ENCODE data around the gene AXDND1. TPM values are rescaled to one million over a fixed set of nuclear protein-coding genes. Genes with fewer than 3 reads are reported as not detected.

Gene AXDND1
- total RNA-seq, 2 experiments from 2014 or later = 0.40 to 0.42 TPM

Other genes with a start within 250 kb of the AXDND1 start
- 1 to 10 TPM; 7.5 to 8.2 TPM for gene ABL2, start 136.3 kb upstream of the AXDND1 start, total RNA-seq
- 10 to 100 TPM; 62.3 to 68.9 TPM for gene SOAT1, start 72.2 kb upstream of the AXDND1 start, total RNA-seq
- not detected for gene NPHS2, start 210.0 kb downstream of the AXDND1 start, total RNA-seq
- not detected for gene TDRD5, start 225.9 kb downstream of the AXDND1 start, total RNA-seq

All from activated CD4-positive, alpha-beta T cell treated with anti-CD3 and anti-CD28 coated beads, Interleukin-2, amount 10 ng/mL, durations not matched to agents 7 days and 5 days (primary cell).